NCI-H1436 (cell line): ENCODE data around the gene NXF3.
"Not testable (repeated sequence)": the region's sequence is repeated elsewhere in the genome, so short reads cannot be mapped to it uniquely, and the experiment has no call there.

ENCODE experiments used
- DNase-seq: peaks from one replicate; lab custom pipeline; 2025; lab: John Stamatoyannopoulos, UW

NXF3 gene, protein sequence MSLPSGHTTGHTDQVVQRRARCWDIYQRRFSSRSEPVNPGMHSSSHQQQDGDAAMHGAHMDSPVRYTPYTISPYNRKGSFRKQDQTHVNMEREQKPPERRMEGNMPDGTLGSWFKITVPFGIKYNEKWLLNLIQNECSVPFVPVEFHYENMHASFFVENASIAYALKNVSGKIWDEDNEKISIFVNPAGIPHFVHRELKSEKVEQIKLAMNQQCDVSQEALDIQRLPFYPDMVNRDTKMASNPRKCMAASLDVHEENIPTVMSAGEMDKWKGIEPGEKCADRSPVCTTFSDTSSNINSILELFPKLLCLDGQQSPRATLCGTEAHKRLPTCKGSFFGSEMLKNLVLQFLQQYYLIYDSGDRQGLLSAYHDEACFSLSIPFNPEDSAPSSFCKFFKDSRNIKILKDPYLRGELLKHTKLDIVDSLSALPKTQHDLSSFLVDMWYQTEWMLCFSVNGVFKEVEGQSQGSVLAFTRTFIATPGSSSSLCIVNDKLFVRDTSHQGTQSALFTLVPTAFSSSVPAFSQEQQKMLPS

DNA sequence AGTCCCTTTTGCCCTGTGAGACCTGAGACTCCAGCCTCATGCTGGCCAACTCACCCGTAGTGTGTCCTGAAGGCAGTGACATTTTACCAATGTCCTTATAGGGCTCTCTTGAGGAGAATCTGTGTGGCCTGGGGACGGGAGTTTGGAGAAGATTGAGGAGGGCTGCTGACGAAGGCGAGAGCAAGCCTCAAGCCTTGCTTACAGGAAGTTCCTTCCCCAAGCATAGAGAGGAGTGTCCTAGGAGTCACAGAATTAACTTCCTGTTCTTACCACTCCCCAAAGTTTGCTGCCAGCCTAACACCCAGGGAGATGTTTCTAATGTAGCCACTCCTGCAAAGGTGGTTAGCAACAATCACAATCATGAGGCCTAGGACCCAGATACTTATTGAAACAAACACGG, at the start of gene NXF3:
NXF3 (minus strand) TSS at position 202 of the 400 bp plus-strand sequence; CDS start at position 82, 120 bp downstream.
- no peak for DNase-seq

DNA sequence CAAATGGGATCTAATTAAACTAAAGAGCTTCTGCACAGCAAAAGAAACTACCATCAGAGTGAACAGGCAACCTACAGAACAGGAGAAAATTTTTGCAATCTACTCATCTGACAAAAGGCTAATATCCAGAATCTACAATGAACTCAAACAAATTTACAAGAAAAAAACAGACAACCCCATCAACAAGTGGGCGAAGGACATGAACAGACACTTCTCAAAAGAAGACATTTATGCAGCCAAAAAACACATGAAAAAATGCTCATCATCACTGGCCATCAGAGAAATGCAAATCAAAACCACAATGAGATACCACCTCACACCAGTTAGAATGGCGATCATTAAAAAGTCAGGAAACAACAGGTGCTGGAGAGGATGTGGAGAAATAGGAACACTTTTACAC, 43.6 kb upstream of the NXF3 start:
- not testable (repeated sequence) for DNase-seq

DNA sequence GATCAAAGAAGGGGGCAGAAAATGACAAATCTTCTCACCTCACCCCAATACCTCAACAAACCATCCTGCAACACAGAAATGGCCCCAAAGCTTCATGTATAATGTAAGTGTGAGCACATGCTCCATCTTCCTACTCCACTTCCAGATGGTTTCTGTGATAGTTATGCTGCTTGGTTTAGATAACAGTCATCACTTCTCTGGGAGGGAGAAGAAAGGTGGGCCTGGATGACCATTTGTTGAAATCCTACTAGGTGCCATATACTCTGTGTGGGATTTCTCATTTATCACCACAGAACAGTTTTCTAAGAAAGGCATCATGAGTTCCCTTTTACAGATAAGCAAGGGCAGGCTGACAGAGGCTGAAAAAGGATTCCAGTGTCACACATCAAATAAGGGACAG, 31.3 kb upstream of the NXF3 start:
- DNase-seq = no peak

DNA sequence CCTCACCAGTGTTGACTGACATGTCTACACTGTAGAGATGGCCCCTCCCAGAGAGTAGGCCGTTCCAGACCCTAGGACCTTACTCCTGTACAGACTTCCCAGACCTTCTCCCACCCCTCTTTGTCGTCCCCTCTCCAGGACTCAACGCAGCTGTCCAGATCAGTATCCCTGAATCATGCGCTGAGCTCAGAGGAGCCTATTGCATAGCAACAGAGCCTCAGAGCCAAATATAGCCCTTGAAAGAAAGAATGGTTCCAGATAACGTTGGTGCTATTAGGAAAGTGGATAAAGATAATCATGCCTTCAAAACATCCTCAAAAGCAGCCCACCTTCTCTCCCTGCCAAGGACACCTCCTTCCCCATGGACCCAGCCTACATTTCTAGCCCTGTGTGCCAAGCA, 27.8 kb upstream of the NXF3 start:
- DNase-seq = no peak

DNA sequence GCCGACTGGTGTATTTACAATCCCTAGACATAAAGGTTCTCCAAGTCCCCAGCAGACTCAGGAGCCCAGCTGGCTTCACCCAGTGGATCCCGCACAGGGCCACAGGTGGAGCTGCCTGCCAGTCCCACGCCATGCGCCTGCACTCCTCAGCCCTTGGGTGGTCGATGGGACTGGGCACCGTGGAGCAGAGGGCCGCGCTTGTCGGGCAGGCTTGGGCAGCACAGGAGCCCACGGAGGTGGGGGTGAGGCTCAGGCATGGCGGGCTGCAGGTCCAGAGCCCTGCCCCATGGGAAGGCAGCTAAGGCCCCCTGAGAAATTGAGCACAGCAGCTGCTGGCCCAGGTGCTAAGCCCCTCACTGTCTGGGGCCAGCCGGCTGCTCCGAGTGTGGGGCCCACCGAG, 24.0 kb upstream of the NXF3 start:
- DNase-seq = not testable (repeated sequence)

DNA sequence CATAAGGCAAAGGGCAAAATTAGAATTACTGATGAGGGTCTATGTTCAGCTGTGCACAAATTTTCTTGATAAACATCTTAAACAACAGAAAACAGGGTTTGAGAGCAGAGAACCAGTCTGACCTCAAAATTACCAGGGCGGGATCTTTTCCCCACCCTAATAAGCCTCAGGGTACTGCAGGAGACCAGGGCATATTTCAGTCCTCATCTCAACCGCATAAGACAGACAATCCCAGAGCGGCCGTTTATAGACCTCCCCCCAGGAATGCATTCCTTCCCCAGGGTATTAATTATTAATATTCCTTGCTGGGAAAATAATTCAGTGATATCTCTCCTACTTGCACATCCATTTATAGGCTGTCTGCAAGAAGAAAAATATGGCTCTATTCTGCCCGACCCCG, 16.6 kb upstream of the NXF3 start:
- not testable (repeated sequence) for DNase-seq

DNA sequence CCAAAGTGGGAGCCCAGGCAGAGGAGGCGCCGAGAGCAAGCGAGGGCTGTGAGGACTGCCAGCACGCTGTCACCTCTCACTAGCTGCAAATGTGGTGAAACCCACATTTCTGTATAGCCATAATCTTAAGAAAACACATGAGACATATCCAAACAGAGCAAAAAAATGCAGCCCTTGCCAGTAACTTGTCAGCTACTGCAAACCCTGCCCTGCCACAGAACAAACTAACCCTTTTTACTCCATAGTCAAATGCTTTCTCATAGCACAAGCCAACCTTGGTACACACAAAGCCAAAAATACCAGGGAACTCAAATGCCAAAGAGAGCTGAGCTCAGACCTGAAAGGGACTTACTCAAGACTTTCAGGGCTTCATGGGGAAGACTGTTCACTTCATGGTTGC, 14.9 kb upstream of the NXF3 start:
- DNase-seq = no peak

DNA sequence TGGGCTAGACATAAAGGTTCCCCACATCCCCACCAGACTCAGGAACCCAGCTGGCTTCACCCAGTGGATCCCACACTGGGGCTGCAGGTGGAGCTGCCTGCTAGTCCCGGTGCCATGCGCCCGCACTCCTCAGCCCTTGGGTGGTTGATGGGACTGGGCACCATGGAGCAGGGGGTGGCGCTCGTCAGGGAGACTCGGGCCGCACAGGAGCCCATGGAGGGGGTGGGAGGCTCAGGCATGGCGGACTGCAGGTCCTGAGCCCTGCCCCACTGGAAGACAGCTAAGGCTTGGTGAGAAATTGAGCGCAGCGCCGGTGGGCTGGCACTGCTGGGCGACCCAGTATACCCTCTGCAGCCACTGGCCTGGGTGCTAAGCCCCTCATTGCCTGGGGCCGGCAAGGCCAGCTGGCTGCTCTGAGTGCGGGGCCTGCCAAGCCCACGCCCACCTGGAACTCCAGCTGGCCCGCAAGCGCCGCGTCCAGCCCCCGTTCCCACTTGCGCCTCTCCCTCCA, 14.3 kb upstream of the NXF3 start:
- not testable (repeated sequence) for DNase-seq

DNA sequence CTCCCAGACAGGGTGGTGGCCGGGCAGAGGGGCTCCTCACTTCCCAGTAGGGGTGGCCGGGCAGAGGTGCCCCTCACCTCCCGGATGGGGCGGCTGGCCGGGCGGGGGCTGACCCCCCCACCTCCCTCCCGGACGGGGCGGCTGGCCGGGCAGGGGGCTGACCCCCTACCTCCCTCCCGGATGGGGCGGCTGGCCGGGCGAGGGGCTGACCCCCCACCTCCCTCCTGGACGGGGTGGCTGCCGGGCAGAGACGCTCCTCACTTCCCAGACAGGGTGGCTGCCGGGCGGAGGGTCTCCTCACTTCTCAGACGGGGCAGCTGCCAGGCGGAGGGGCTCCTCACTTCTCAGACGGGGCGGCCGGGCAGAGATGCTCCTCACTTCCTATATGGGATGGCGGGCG, 11.4 kb upstream of the NXF3 start:
- DNase-seq = not testable (repeated sequence)

DNA sequence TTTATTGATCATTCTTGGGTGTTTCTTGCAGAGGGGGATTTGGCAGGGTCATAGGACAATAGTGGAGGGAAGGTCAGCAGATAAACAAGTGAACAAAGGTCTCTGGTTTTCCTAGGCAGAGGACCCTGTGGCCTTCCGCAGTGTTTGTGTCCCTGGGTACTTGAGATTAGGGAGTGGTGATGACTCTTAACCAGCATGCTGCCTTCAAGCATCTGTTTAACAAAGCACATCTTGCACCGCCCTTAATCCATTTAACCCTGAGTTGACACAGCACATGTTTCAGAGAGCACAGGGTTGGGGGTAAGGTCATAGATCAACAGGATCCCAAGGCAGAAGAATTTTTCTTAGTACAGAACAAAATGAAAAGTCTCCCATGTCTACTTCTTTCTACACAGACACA, 10.9 kb upstream of the NXF3 start:
- not testable (repeated sequence) for DNase-seq

DNA sequence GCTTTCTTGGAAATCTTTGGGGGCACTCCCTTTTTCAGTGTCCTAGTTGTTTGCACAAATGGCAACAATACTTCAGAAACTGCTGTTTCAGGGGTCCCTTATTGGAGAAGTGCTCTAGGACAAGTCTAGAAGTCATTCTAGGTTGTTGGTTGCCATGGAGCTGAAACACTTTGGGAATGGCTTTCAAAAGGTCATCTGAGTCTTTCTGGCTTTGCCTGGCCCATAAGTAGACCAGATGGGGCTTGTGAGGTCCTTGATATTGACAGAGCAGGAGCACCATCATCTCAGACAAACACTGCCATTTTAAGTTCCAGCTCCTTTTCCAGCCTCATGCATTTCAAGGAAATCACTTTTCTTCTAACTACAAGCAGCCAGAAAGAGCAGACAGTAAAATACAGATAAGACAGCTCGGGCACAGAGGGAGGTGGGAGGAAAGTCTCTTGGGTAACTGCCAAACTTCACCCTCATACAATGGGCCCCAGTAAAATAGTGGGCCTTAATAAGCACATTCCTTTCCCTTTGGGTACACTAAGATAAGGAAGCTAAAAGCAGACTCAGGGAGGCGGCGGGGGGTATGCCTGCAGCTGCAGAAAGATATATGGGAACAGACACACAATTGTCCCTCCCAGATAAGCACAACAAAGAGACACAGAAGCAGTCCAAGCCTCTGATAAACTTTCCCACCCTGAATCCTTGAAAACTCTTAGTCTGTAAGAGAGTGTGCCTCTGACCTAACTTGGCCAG, 8.5 kb upstream of the NXF3 start:
- no peak for DNase-seq

DNA sequence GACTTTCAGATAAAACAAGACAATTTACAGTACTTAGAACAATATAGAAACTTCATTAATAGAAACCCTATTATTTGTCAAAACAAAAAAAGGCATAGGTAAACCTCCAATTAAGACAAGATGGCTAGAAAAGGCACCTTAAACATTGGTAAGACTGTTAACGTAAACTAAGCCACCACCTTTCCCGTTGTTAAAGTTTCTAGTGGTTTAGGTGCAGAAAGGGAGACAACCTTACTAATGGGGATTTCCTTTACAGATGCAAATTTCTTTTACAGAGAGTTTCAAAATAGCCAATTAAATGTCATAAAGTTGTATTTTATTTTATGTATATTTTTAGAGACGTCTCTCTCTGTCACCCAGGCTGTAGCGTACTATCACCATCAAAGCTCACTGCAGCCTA, 7.5 kb upstream of the NXF3 start:
- DNase-seq = no peak

DNA sequence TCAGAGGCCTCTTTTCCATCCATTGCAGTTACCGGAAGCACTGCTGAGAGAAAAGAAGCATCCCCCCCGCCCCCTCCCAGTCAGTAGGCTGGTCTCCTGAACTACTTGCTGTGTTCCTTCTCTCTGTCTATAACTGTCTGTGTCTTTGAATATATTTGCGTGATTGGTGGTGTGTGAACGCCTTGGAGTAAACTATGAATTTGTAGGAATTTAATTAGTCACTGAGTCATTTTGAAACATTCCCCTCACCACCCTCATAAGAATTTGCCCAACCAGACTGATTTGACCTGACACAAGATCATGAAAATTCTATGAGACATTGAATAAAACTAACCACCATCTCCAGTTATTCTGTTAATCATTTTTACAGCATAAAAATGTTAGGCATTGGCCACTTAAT, 6.7 kb upstream of the NXF3 start:
- no peak for DNase-seq

DNA sequence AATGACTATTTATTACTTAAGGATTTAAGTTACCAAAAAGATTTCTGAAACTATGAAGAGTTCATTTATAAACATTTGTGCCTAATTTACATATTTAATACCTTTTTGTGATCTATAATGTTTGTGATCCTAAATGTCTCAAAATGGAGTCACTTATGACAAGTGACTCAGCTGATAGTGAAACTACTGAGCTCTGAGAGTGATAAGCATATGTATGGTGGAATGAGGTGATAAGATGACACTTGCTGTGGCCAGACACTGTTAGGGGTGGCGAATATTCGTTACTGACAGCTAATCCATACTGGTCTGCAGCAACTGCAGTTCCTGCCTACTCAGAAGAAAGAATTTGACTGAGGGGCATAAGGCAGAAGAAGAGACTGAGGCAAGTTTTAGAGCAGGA, 5.5 kb upstream of the NXF3 start:
- DNase-seq = no peak

DNA sequence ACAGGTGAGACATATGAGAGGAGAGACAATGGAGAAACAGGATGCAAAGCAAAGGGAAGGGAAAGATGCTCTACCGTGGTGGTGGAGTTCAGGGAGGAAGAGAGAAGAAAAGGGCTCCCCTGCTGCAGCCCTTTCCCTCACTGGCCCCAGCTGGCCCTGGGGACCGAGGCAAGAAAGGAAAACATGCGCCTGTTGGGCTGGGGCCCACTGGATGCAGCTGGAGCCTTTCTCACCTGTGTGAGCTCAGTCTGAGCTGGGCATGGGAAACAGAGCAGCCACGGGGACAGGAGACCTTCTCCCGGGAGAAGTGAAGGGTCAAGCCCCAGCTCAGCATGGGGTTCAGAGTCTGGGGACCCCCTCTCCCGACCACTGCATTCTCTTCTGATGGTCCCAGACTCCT, 11.9 kb downstream of the NXF3 start:
- DNase-seq = no peak

DNA sequence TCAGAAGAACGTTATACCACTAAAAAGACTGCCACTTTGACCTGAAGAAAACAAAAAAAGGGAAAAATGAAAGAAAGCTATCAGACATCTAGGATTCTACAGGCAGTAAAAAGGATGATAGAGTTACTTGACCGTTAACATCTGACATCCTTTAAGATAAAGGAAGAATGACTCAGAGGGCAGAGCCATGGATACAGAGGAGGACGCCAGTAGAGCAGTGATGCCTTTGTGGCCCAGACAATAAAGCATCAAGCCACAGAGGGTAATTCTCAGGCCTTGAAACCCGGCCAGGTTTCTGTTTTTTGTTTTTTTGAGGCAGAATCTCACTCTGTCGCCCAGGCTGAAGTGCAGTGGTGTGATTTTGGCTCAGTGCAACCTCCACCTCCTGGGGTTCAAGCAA, 19.5 kb downstream of the NXF3 start:
- DNase-seq = no peak

DNA sequence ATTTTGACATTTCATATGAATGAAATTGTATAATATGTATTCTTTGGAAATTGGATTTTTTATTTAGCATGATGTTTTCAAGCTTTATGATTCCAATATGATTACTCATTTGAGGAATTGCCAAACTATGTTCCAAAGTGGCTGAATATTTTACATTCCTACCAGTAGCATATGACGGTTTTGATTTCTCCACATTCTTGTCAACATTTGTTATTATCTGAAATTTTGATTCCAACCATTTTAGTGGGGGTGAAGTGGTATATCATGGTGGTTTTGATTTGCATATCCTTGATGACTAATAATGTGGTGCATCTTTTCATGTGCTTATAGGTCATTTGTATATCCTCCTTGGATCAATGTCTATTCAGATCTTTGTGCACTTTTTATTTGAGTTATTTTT, 26.3 kb downstream of the NXF3 start:
- no peak for DNase-seq

DNA sequence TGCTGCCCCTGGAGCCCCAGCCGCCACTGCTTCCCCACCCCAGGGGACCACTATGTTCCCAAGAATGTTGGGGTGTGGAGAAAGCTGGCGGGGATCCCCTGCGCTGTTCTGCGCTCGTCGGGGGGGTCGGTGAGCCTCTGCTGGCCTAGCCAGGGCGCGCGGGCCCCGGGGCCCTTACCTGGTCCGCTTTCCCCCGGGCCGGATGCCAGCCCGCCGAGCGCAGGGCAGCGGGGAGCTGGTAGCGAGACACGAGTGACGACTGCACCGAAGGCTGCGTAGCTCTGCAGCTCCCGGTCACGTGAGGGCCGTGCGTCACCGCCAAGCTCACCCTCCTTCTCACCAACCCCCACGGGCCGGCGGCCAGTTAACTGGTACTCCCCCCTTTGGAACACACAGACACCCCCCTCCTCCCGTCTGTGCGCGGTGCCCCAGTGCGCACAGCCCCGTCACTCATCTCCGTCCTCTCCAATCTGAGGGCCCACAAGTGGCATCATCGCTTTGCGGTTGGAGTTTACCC, 29.0 kb downstream of the NXF3 start, which contains the start of gene BEX1:
BEX1 (minus strand) TSS at position 254 of the 517 bp plus-strand sequence. CDS start 897 bp downstream, outside the sequence.
- peak; percentile 95 for DNase-seq

DNA sequence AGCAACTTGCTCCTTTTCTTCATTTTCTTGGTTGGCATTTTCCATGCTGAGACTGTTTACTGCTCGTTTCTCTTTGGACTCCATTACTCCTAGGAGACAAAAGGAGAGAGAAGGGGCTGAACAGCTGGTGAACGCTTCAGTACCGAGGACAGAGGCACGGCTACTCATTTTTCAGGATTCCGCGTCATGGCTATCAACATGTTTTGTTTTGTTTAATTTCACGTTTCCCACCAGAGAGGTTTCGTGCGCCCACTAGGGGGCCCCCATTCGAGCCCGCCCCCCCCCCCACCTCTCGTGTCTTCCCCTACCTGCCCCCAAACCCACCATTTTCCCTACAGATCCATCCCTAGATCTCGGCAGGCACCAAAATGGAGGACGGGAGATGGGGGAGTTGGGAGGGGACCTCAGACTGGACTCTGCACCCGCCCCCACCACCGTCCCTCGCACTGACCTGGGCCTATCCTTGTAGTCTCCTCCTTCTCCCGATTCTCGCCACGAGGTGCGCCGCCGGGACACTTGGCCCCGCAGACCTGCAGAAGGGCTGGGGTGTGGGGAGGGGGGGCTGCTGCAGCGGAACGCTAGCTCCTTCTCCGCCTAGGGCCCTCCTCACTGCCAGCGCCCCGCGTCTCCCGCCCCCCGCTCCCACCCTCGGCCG, 29.6 kb downstream of the NXF3 start:
- peak; percentile 37 for DNase-seq

DNA sequence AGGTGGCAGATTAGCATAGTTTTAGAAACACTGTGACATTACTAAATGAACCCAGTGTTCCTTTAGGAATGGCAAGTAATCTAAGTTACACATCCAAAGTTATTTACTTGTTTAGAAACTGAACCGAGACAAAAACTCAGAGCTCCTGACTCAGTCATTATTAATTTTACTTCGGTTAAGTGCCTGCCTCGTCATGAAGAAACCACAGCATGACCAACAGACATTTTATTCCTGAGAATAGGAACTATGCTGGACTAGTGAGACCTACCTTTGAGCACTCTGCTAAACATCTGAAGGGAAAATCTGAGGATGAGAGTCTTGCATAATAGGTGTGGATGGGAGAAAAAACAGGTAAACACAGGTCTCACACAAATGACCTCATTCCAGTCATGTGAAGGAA, 31.5 kb downstream of the NXF3 start:
- DNase-seq = no peak

DNA sequence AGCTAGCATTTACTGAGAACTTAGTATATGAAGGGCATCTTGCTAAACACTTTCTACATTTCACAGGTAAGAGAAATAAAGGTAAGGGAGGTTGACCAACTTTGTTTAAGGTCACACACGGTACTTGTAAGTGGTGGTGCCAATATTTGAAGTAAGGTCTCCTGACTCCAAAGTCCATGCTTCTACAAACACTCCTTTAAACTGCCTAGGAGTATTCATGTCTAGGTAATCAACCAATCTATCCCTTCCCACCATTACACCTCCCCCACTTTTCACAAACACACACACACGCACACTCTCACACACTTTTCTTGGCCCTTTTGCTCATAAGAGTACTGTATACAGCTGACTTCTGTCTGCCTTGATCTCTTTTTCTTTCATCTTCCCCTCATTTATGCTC, 36.0 kb downstream of the NXF3 start:
- DNase-seq = no peak

DNA sequence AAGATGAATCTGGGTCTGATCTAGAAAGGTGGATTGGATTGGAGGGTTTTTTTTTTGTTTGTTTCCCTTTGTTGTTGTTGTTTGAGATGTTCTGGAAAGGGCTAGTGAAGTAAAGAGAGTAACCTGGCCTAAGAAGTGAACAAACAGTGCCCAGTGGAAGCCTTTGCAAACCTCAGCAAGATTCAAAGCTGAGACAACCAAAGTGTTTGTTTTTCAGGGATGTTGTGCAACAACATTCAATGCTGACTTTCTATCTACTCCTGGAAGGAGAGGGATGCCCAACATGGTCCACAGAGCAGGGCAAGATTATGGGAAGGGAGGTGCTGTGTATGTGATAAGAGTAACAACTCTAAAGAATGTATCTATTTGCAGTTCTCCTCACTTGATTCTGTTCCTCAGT, 40.3 kb downstream of the NXF3 start:
- DNase-seq = no peak
